Measurements from ENCODE around the gene ZNF385D.

DNA sequence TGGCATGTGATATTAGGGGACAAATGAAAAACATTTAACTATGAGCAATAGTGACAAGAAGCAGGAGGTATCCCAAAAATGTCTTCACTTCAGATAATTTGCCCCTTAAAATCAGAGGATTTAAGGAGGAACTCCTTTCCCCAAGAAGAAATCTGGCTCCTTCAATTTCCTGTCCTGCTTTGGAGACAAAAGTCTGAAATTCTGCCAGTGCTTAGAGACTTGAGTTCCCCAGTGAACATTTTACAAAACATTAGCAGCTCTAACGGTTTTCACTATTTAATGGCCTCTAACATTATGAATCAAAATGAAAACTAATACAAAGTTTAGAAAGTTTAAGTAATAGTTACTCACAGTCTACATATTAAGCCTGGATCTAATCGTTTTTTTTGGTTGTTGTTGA lies 40.3 kb upstream of the ZNF385D start:
- TF ChIP-seq POLR2AphosphoS5 (IDR thresholded peaks at IDR 0.05) (no peak), CTCF (IDR thresholded peaks at IDR 0.05) (no peak)
